OCI-LY3 (cell line): Measurements from ENCODE around the gene ADGRE3.

Experiments used
- H2AFZ ChIP-seq: fragments of 200-600, 300-600 bp; shearing (Covaris generic); 2 replicates; pipeline ENCODE4 v1.6.0; 2014; ENCODE audit warnings: antibody characterized with exemption, low read depth, low read length
- H3K27ac ChIP-seq: fragments of 200-600, 300-600 bp; sonication (generic); 2 replicates; pipeline ENCODE4 v1.5.1; 2014; ENCODE audit warnings: mild to moderate bottlenecking, low read length, moderate library complexity, mixed read lengths
- H3K27me3 ChIP-seq: fragments of 200-600, 300-600 bp; sonication (generic); 2 replicates; pipeline ENCODE4 v1.6.1; 2014; ENCODE audit warnings: low read depth, low read length, mixed read lengths
- H3K36me3 ChIP-seq: fragments of 200-600, 300-600 bp; sonication (generic); replicated peaks from 2 replicates; pipeline ENCODE3; 2014; ENCODE audit warnings: low read depth, low read length, mixed read lengths
- H3K4me1 ChIP-seq: fragments of 300-600, 200-600 bp; sonication (generic); 2 replicates; pipeline ENCODE4 v1.6.1; 2014; ENCODE audit warnings: low read length, mixed read lengths
- H3K4me2 ChIP-seq: fragments of 200-600, 300-600 bp; sonication (generic); 2 replicates; pipeline ENCODE4 v1.6.1; 2014; ENCODE audit warnings: low read length, mixed read lengths
- H3K4me3 ChIP-seq: fragments of 300-600, 200-600 bp; sonication (generic); 2 replicates; pipeline ENCODE4 v1.5.1; 2014; ENCODE audit warnings: antibody characterized with exemption, mild to moderate bottlenecking, low read length, moderate library complexity
- H3K79me2 ChIP-seq: fragments of 300-600, 200-600 bp; shearing (Covaris generic); 2 replicates; pipeline ENCODE4 v1.6.1; 2014; ENCODE audit warnings: mild to moderate bottlenecking, low read length, mixed read lengths
- H3K9ac ChIP-seq: fragments of 300-600, 200-600 bp; shearing (Covaris generic); 2 replicates; pipeline ENCODE4 v1.6.0; 2014; ENCODE audit warnings: mild to moderate bottlenecking, low read length, moderate library complexity
- H3K9me3 ChIP-seq: fragments of 200-600, 300-600 bp; shearing (Covaris generic); 2 replicates; pipeline ENCODE4 v1.6.1; 2014; ENCODE audit warnings: low read length, mixed read lengths; ENCODE audit not compliant: insufficient read depth
- H4K20me1 ChIP-seq: fragments of 200-600, 300-600 bp; sonication (generic); 2 replicates; pipeline ENCODE4 v1.6.1; 2016; ENCODE audit warnings: low read length, mixed read lengths; ENCODE audit not compliant: insufficient read depth
- EZH2phosphoT487 ChIP-seq: fragments of 200-600 bp; shearing (Covaris generic); IDR thresholded peaks from 2 replicates; pipeline ENCODE4 v1.6.1; 2018; ENCODE audit warnings: antibody characterized with exemption, mixed run types, low read depth
- TF ChIP-seq, protein P1 (sequence below): fragments of 200-600, 300-600 bp; sonication (generic); IDR thresholded peaks from 2 replicates; pipeline ENCODE4 v1.5.1; 2014; ENCODE audit warnings: antibody characterized with exemption, low read length, low read depth

ADGRE3 gene

DNA sequence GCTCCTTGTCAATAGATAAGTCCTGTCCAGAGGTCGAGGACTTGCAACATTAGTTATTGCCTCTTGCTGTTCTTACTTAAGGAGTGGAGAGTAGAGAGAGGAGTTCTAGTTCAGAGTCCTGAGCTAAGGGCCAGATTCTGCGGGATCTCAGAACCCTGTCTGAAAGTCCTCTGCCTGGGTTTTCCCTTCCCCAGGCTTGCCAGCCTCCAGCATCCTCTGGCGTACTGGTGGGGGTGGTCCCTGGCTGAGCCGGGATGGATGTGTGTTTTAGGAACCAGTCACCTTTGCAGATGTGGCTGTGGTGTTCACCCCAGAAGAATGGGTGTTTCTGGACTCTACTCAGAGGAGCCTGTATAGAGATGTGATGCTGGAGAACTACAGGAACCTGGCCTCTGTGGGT, 41.2 kb upstream of the ADGRE3 start:
- no peak overlapping the region for H3K4me3 ChIP-seq

DNA sequence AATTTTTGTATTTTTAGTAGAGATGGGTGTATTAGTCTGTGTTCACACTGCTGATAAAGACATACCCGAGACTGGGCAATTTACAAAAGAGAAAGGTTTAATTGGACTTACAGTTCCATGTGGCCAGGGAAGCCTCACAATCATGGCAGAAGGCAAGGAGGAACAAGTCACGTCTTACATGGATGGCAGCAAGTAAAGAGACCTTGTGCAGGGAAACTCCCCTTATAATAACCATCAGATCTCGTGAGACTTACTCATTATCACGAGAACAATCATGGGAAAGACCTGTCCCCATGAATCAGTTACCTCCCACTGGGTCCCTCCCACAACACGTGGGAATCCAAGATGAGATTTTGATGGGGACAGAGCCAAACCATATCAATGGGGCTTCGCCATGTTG, 29.8 kb upstream of the ADGRE3 start:
- Histone ChIP-seq H3K27ac (no peak overlapping the region), H3K4me1 (no peaks in the 10 kb centered on the region), H3K36me3 (peaks cover 61% of the 10 kb centered on the region), H4K20me1 (no peaks in the 10 kb centered on the region), H3K27me3 (no peaks in the 10 kb centered on the region), H3K79me2 (no peaks in the 10 kb centered on the region), H3K4me3 (no peak overlapping the region), H3K9me3 (no peaks in the 10 kb centered on the region), H3K9ac (no peak overlapping the region), H3K4me2 (no peak overlapping the region), H2AFZ (no peak overlapping the region)
- TF ChIP-seq, protein P1, sequence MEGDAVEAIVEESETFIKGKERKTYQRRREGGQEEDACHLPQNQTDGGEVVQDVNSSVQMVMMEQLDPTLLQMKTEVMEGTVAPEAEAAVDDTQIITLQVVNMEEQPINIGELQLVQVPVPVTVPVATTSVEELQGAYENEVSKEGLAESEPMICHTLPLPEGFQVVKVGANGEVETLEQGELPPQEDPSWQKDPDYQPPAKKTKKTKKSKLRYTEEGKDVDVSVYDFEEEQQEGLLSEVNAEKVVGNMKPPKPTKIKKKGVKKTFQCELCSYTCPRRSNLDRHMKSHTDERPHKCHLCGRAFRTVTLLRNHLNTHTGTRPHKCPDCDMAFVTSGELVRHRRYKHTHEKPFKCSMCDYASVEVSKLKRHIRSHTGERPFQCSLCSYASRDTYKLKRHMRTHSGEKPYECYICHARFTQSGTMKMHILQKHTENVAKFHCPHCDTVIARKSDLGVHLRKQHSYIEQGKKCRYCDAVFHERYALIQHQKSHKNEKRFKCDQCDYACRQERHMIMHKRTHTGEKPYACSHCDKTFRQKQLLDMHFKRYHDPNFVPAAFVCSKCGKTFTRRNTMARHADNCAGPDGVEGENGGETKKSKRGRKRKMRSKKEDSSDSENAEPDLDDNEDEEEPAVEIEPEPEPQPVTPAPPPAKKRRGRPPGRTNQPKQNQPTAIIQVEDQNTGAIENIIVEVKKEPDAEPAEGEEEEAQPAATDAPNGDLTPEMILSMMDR: no peak
- TF ChIP-seq EZH2phosphoT487: no peak

More for the DNA sequence above, 41.2 kb upstream of the ADGRE3 start:
- H3K4me2 ChIP-seq: no peak overlapping the region
- no peaks in the 10 kb centered on the region for H3K4me1 ChIP-seq
- no peaks in the 10 kb centered on the region for H3K79me2 ChIP-seq
- H4K20me1 ChIP-seq: no peaks in the 10 kb centered on the region
- H3K9ac ChIP-seq: no peak overlapping the region
- H3K36me3 ChIP-seq: peaks cover 66% of the 10 kb centered on the region
- peaks cover 30% of the 10 kb centered on the region for H3K9me3 ChIP-seq
- H2AFZ ChIP-seq: no peak overlapping the region
- no peaks in the 10 kb centered on the region for H3K27me3 ChIP-seq
- no peak for TF ChIP-seq EZH2phosphoT487
- TF ChIP-seq, protein P1: no peak
- H3K27ac ChIP-seq: no peak overlapping the region

DNA sequence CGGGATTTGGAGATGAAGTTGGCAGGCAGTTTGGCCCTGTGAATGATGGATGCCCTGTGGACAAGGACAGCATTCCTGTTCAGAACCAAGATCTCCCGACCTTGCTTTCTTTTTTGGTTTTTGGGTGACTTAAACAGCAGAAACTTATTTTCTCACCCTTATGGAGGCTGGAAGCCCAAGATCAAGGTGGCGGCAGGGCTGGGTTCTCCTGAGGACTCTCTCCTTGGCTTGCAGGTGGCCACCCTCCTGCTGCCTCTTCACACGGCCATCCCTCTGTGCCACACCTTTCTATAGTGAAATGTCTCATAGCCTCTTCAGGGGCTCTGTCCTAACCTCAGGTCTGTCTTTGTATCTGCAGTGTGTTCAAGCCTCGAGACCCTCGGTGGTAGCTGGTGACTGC, 29.2 kb upstream of the ADGRE3 start:
- Histone ChIP-seq H3K4me1 (no peaks in the 10 kb centered on the region), H3K79me2 (no peaks in the 10 kb centered on the region), H2AFZ (no peak overlapping the region), H3K27me3 (no peaks in the 10 kb centered on the region), H4K20me1 (no peaks in the 10 kb centered on the region), H3K36me3 (peaks cover 59% of the 10 kb centered on the region), H3K9ac (no peak overlapping the region), H3K27ac (no peak overlapping the region), H3K9me3 (no peaks in the 10 kb centered on the region), H3K4me3 (no peak overlapping the region), H3K4me2 (no peak overlapping the region)
- no peak for TF ChIP-seq EZH2phosphoT487
- TF ChIP-seq, protein P1: no peak

DNA sequence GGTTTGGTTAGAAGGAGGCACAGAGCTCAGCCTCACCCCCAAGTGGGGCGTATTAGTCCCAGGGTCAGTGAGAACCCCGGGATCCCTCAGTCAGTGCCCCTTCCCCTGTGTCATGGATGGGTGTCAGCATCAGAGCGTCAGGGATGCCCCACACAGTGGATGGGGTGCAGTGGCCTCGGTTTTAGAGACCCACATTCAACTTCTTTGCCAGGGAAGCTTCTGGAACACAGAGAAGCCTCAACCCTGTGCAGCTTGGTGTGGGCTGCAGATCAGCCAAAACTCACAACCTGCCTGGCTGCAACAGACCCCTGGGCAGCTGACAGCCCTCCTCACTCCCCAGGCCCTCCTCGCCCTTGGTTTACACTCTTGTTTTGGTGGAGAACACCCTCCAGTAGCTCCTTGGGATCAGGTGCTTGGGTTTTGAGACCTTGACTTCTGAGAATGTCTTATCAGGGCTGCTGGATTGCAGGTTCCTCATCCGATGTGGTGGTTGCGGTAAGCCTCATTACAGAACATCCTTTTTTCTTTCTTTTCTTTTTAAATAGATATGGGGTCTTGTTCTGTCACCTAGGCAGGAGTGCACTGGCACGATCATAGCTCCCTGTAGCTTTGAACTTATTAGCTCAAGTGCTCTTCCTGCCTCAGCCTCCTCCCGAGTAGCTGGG, 26.2 kb upstream of the ADGRE3 start:
- Histone ChIP-seq H4K20me1 (no peaks in the 10 kb centered on the region), H3K36me3 (peaks cover 54% of the 10 kb centered on the region), H3K4me2 (no peak overlapping the region), H3K79me2 (no peaks in the 10 kb centered on the region), H3K27me3 (no peaks in the 10 kb centered on the region), H3K27ac (no peak overlapping the region), H3K9ac (no peak overlapping the region), H3K9me3 (no peaks in the 10 kb centered on the region), H3K4me3 (no peak overlapping the region), H2AFZ (no peak overlapping the region), H3K4me1 (no peaks in the 10 kb centered on the region)
- TF ChIP-seq EZH2phosphoT487: no peak
- TF ChIP-seq, protein P1: no peak
